Measurements from ENCODE around the gene LRRC31. TPM values are rescaled to one million over a fixed set of nuclear protein-coding genes. Genes with fewer than 3 reads are reported as not detected.

LRRC31 gene
- total and polyA plus RNA-seq, 2 of the 8 experiments (the other 6 are each of a cell fraction or from before 2014, with no cell fraction given) = not detected

- Histone ChIP-seq H3K4me1 (replicated peaks in 1 of 4; ENCODE audit: control insufficient read depth in 3 of 4, insufficient read depth in 4 of 4, low read length in 3 of 4) (peaks cover 2 to 4% (median 3%) of the 10 kb centered on the region in 4 experiments; a peak in 4 of 7 replicates), H4K20me1 (replicated peaks in 1 of 2; ENCODE audit: control insufficient read depth in 1 of 2, insufficient read depth in 2 of 2, low read length in 2 of 2) (no peaks in the 10 kb centered on the region), H3K9ac (replicated peaks in 1 of 4; ENCODE audit: extremely low read depth in 1 of 4, low read depth in 3 of 4, low read length in 3 of 4) (no peak overlapping the region), H4K8ac (ENCODE audit: extremely low read depth, insufficient read depth, low read length) (no peak overlapping the region), H3K79me1 (ENCODE audit: low read depth, low read length) (no peaks in the 10 kb centered on the region), H3K79me2 (ENCODE audit: control insufficient read depth in 1 of 2, insufficient read depth in 2 of 2, low read length in 2 of 2) (no peaks in the 10 kb centered on the region), H2BK15ac (ENCODE audit: low read length) (no peak overlapping the region), H3K36me3 (ENCODE audit: control insufficient read depth in 2 of 4, insufficient read depth in 4 of 4, low read length in 3 of 4) (no peaks in the 10 kb centered on the region), H3K4ac (replicated peaks; ENCODE audit: insufficient read length, low read depth, low read length) (no peak overlapping the region), H3K4me3 (ENCODE audit: extremely low read depth in 1 of 4, insufficient read depth in 2 of 4, low read depth in 3 of 4, low read length in 4 of 4) (no peak overlapping the region), H2BK20ac (ENCODE audit: low read length) (no peak overlapping the region), H3K18ac (ENCODE audit: extremely low read depth, low read length) (no peak overlapping the region), H4K5ac (ENCODE audit: insufficient read length, low read depth, low read length) (no peak overlapping the region), H2BK120ac (replicated peaks; ENCODE audit: low read depth, low read length) (no peak overlapping the region), H2BK12ac (ENCODE audit: low read depth, low read length) (no peak overlapping the region), H3K4me2 (ENCODE audit: insufficient read depth in 1 of 2, low read depth in 2 of 2, low read length in 2 of 2) (no peak overlapping the region), H2AK5ac (ENCODE audit: low read depth, low read length) (no peak overlapping the region), H3K27me3 (replicated peaks in 1 of 4; ENCODE audit: control insufficient read depth in 3 of 4, extremely low read depth in 1 of 4, insufficient read depth in 3 of 4, low read length in 3 of 4) (peaks cover 0 to 6% (median 3%) of the 10 kb centered on the region in 4 experiments), H2BK5ac (ENCODE audit: low read depth, low read length) (no peak overlapping the region), H4K91ac (replicated peaks; ENCODE audit: insufficient read length, low read length) (no peak overlapping the region), H3K23me2 (ENCODE audit: low read depth, low read length) (no peaks in the 10 kb centered on the region), H3K9me3 (ENCODE audit: insufficient read depth in 2 of 2, low read depth in 1 of 2, low read length in 1 of 2) (no peaks in the 10 kb centered on the region; a peak in 1 of 4 replicates), H3K27ac (ENCODE audit: low read depth, low read length) (no peak overlapping the region), H3K23ac (ENCODE audit: insufficient read length) (no peak overlapping the region), H3K14ac (ENCODE audit: insufficient read length) (no peak overlapping the region), H2AFZ (ENCODE audit: low read length) (0 out of 2 replicates have a peak overlapping the region, but pooled peaks have one; percentile 6), H3K56ac (replicated peaks; ENCODE audit: insufficient read length, low read depth, low read length) (no peak overlapping the region)
- ChIA-PET CTCF (ENCODE audit: partially characterized antibody) (no interaction called here), POLR2A (ENCODE audit: partially characterized antibody) (no interaction called here)
- WGBS, 2 experiments (ENCODE audit: extremely low coverage in 1 of 2, insufficient coverage in 1 of 2, insufficient read length in 1 of 2, insufficient replicate concordance in 2 of 2, low coverage in 1 of 2, low lambda C conversion rate in 2 of 2, missing lambda C conversion rate in 1 of 2) = 90% methylated on average over 2 of the region's 2 CpGs; no CpG with 5 or more reads in 1 of the 2 experiments
- DNase-seq (ENCODE audit: low read depth in 1 of 2, low spot score in 2 of 2) (no peak), FAIRE-seq (no peak)
- TF ChIP-seq TCF12 (IDR thresholded peaks at IDR 0.05; ENCODE audit: low read depth, low read length) = no peak
- TF ChIP-seq TBP (IDR thresholded peaks at IDR 0.05; ENCODE audit: low read depth, low read length) = no peak
- TF ChIP-seq BCL11A (IDR thresholded peaks at IDR 0.05; ENCODE audit: low read depth in 2 of 2, low read length in 2 of 2) = no peak
- TF ChIP-seq GABPA (IDR thresholded peaks at IDR 0.05; ENCODE audit: borderline replicate concordance, insufficient read depth, low read length) = no peak
These were observed 51.4 kb downstream of the LRRC31 start for GRCh38 chr3:169818316-169818715.
